GM21619 (cell line): ENCODE measurements around the gene SIN3B.
"Not testable (repeated sequence)": the region's sequence is repeated elsewhere in the genome, so short reads cannot be mapped to it uniquely, and the experiment has no call there.

Experiments
- ATAC-seq: cut with Tn5 transposase; IDR thresholded peaks from one replicate; pipeline ENCODE4 v1.9.1; 2021; ENCODE audit not compliant: unreplicated experiment

Gene SIN3B

DNA sequence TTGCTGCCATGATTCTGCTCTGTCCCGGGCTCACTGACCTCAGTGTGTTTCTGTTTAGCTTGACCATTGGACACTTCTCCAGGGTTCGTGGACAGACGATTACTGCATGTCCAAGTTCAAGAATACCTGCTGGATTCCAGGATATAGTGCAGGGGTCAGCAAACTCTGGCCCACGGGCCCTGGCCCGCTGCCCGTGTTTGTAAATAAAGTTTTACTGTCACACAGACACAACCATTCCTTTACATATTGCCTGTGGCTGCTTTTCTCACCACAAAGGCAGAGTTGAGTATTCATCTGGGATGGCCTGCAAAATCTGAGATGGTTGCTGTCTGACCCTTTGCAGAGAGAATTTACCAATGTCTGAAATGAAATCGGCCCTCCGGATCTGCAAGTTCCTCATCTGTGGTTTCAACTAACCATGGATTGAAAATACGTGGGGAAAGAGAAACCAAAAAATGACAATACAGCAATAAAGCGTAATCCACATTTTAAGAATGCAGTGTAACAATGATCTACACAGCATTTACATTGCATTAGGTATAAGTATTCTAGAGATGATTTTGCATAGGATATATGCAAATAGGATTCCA is 33.7 kb downstream of the SIN3B start:
- no peak for ATAC-seq

DNA sequence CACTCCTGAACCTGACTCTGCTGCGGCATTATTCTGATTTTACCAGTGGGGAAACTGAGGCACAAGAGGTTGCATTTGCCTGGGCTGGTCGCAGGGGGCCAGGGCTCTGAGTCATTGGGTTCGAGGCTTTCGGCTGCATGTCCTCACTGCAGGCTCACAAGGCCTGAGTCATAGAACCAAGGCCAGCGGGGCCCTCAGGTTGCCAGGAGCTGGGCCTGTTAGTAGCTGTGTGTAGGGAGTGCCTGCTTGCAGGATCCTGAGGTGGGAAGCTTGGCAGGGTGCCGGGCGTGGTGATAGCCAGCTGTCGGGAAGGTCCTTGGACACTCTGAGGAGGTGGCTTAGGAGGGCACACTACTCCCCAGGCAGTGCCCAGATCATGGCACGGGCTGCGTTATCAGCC is 38.0 kb downstream of the SIN3B start:
- ATAC-seq: no peak

DNA sequence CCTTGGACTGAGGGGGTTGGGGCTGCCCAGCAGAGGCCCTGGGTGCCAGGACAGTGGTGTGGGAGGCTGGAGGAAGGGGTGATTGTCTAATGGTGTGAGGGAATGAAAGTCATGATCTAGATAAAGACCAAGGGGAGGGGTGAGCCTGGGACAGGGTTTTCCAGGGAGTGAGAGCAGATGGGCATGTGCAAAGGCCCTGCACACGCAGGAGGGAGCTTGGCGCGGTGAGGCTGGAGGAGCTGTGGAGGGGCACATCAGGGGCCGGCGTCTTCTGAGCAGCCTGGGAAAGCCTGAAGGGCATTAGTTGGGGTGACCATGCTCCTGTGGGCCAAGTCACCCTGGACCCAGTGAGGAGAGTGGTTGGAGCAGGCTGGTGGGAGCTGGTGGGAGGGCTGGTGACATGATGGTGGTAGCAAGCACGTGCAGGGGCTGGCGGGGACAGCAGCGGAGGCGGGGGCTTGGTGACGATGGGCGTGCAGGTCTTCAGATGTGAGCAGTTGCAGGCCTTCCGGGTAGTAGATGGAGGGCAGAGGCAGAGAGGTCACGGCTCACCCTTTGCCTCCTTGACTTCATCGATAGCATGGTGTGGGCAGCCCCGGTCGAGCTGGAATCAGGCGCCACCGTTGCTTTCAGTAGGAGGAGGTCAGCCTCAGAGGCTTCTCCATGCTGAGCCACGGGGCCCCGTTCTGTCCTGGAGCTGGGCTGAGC is 39.4 kb downstream of the SIN3B start:
- ATAC-seq: no peak

DNA sequence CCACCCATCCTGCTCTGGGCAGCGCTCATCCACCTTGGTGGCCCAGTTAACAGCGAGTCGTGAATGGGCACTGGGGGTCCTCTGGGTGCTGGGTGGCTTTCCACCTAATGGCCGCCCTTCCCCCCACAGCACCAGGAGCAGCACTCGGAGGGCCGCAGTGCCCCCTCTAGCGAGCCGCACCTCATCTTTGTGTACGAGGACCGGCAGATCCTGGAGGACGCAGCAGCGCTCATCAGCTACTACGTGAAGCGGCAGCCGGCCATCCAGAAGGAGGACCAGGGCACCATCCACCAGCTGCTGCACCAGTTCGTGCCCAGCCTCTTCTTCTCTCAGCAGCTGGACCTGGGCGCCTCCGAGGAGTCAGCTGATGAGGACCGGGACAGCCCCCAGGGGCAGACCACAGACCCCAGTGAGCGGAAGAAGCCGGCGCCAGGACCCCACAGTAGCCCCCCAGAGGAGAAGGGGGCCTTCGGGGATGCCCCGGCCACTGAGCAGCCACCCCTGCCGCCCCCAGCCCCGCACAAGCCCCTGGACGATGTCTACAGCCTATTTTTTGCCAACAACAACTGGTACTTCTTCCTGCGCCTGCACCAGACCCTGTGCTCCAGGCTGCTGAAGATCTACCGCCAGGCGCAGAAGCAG is 40.3 kb downstream of the SIN3B start:
- ATAC-seq: no peak

DNA sequence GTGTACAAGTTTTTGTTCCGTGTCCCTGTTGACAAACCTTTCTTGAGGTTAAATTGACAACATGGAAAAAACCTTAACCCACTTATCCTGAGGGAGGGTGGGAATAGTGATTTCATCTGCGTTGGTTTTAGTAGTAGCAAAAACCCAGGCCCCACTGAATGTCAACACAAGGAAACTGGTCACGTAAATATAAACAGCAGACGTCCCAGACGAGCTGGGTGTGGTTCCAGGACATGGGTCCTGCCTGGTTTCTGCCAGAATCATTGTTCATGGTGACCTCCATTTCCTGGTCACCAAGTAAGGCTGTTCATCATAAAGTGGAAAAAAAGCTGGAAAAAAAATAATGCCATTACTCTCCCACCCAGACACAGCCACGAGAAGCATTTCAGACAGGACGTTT is 42.7 kb downstream of the SIN3B start:
- no peak for ATAC-seq

DNA sequence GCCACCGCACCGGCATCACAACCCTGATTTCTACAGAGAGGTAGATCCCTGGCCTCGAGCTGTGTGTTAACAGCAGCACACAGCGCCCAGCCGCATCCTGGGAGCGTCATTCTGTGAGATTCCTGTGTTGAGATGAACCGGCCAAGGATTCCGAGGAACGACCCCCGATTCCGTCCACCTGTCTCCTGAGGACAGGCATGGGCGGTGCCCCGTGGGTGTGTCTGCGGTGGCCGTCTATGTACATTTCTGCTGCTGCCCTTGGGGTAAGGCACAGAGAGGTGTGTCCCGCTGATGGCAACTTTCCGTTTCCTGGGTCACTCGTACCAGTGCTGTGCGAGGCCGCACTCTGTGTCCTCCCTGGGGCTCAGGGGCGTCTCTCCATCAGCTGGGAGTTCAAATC is 43.5 kb downstream of the SIN3B start:
- no peak for ATAC-seq

DNA sequence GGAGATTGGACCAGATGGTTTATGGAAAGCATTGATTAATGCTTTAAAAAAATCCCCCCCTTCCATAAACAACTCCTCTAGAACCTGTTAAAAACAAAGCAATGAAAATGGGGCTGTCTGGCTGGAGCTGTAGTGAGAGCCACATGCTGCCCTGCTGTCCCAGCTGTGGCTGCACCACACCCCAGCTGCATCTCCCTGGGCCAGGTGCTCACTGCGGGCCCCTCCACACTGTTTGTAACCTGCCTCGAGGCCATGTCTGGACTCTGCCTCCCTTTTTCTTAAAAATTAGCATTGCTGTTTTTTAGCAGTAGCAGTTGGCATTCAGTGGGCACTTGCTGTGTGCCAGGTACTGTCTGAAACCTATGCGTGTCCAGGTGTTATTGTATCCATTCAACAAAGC is 44.4 kb downstream of the SIN3B start:
- no peak for ATAC-seq

DNA sequence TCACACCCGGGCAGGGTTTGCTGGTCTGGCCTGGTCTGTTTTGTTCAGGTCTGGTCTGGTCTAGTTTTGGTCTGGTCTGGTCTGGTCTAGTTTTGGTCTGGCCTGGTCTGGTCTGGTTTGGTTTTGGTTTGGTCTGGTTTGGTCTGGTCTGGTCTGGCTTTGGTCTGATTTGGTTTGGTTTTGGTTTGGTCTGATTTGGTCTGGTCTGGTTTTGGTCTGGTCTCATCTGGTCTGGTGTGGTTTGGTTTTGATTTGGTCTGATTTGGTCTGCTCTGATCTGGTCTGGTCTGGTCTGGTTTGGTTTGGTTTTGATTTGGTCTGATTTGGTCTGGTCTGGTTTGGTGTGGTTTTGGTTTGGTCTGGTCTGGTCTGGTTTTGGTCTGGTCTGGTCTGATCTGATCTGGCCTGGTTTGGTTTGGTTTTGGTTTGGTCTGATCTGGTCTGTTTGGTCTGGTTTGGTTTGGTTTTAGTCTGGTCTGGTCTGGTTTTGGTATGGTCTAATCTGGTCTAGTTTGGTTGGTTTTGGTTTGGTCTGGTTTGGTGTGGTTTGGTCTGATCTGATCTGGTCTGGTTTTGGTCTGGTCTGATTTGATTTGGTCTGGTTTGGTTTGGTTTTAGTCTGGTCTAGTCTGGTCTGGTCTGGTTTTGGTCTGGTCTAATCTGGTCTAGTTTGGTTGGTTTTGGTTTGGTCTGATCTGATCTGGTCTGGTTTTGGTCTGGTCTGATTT is 45.2 kb downstream of the SIN3B start:
- no peak for ATAC-seq

DNA sequence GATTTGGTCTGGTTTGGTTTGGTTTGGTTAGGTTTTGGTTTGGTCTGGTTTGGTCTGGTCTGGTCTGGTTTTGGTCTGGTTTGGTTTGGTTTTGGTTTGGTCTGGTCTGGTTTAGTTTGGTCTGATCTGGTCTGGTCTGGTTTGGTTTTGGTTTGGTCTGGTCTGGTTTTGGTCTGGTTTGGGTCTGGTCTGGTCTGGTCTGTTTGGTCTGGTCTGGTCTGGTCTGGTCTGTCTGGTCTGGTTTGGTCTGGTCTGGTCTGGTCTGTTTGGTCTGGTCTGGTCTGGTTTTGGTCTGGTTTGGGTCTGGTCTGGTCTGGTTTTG is 45.7 kb downstream of the SIN3B start:
- not testable (repeated sequence) for ATAC-seq

DNA sequence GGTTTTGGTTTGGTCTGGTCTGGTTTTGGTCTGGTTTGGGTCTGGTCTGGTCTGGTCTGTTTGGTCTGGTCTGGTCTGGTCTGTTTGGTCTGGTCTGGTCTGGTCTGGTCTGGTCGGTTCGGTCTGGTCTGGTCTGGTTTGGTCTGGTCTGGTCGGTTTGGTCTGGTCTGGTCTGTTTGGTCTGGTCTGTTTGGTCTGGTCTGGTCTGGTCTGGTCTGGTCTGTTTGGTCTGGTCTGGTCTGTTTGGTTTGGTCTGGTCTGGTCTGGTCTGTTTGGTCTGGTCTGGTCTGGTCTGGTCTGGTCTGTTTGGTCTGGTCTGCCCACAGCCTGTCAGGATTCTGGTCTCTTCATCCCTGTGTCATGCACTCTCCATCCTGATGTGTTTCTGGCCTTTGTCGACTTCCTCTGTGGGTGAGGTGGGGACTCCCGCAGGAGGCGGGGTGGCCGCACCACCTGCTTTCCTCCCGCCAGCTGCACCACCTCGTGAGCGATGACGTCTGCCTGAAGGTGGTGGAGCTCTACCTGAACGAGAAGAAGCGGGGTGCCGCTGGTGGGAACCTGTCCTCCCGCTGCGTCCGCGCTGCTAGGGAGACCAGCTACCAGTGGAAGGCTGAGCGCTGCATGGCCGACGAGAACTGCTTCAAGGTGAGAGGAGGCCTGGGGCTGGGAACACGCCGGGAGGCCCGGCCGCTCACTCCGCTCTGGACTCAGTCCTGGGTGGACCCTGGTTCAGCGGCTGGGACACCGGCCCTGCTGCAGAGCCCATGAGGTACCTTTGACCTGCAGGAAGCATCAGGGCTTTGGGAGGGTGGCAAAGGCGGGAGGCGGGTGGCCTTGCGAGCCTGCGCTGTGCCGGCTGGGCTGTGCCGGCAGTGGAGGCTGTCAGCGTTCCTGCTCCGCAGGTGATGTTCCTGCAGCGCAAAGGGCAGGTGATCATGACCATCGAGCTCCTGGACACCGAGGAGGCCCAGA is 46.7 kb downstream of the SIN3B start:
- ATAC-seq: no peak

DNA sequence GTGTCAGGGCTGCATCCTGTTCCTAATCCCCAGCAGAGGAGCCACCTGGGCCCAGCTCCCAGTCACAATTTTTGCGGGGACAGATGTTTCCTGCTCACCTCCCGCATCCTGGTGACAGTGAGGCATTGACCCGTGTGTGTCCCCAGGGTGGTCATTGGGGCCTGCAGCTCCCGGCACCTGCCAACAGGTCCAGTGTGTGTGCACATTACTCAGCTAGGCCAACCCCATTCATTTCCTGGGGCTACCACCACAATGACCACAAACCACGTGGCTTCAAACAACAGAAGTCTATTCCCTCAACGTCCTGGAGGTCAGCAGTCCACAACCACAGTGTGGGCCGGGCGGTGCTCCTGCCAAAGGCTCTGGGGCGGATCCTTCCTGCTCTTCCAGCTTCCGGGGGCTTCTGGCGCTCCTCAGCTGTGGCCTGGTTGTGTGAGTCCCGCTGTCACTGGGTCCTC is 47.7 kb downstream of the SIN3B start:
- no peak for ATAC-seq

DNA sequence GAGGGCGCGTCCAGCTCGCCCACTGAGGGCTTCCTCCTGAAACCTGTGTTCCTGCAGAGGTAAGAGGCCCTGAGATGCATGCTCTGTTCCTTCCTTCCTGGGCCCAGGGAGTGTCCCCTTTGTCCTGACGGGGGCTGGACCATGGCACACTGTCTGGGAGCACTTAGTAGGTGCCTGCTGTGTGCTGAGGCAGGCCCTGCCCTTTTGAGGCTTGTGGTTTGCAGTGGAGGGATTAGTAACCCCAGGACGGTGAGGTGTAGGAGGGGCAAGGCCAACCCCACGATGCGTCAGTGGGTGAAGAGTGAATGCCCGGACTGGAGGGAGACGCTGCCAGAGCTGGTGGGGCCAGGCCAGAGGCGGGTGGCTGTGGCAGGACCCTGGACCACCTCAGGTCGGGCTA is 48.4 kb downstream of the SIN3B start:
- ATAC-seq: no peak

DNA sequence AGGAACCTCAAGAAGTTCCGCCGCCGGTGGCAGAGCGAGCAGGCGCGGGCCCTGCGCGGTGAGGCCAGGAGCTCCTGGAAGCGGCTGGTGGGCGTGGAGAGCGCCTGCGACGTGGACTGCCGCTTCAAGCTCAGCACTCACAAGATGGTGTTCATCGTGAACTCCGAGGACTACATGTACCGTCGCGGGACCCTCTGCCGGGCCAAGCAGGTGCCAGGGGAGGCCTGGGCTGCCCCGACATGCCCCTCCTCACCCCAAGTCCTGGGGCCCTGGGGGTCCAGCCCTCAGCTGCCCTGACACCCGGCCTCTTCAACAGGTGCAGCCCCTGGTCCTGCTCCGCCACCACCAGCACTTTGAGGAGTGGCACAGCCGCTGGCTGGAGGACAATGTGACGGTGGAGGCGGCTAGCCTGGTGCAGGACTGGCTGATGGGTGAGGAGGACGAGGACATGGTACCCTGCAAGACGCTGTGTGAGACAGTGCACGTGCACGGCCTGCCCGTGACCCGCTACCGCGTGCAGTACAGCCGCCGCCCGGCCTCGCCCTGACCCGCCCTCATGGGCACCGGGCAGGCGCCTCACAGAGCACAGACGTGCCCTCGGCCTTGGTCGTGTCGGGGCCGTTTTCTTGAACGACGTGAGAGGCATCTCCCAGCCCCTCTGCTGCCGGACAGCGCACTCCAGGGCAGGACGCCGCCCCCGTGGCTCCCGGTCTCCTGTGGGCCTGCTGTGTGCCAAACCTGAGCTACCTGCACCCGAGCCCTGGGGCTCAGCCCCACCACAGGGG is 49.2 kb downstream of the SIN3B start:
- no peak for ATAC-seq

DNA sequence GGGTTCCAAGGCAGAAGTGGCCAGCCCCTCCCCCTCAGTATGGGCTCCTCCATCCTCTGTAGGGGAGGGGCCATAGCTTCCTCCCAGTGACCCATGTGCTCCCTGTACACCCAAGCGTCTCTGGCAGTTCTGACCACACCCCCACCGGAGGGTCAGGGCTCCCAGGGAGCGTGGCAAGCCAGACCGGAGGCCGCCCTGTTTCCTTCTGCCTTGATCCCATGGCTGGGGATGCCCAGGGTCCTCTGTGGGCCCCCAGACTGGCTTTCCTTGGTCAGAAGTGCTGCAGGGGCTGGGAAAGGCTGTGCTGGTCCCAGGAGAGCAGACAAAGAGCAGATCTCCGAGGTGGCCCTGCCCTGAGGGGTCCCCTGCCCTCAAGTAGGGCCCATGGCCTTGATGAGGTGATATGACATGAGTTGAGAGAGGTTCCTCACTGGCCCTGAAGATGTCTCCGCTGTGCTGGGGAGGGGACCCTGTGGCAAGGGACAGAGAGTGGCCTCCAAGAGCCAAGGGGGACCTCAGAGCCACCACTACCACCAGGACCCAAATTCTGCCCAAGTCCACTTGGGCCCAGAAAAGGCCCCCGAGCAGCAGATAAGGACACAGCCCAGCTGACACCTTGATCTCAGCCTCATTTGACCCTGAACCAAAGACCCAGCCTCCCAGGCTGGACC is 51.8 kb downstream of the SIN3B start:
- no peak for ATAC-seq

DNA sequence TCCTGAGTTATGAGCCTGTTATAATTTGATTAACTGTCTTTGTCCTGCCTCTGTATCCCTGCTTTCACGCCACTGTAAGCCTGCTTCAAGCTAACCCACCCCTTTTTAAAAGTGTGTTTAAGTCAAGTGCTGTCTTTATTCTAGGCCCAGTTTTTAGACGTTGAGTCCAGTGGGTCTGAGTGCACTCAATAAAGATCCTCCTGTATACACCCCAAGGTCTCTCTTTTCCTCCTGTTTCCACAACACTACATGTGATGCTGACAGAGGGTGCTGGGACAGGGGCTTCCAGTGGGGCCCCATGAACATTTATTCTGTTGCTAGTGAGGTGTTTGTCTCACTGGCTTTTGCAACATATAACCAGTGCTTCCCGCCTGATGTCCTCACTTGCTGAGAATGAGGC is 52.9 kb downstream of the SIN3B start:
- no peak for ATAC-seq

DNA sequence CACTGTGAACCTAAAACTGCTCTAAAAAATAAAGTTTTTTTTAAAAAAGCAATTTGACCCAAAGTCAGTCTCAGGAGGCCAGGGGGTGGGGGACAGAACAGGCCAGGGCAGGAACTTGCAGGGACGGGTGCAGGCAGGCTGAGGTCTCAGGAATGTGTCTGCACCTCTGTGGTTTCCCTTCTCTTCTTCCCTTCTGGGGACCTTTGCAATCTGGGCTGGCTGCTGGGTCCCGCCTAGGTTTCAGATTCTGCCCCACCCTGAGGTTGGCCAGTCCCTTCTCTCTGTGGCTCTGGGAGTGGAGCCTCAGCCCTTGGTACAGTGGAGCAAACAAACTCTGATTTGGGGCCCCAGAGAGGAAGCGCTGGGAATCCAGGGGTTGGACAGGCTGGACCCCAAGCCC is 54.3 kb downstream of the SIN3B start:
- no peak for ATAC-seq

DNA sequence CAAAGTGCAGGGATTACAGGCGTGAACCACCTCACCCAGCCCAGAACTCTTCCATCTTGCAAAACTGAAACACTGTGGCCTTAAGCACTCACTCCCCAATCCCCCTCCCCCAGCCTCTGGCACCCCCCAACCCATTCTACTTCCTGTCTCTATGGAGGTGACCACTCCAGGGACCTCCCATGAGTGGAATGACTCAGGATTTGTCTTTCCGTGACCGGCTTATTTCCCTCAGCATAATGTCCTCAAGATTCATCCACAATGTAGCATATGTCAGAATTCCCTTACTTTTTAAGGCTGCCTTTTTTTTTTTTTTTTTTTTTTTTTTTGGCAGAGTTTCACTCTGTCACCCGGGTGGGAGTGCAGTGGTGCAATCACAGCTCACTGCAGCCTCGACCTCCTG is 56.0 kb downstream of the SIN3B start:
- no peak for ATAC-seq

DNA sequence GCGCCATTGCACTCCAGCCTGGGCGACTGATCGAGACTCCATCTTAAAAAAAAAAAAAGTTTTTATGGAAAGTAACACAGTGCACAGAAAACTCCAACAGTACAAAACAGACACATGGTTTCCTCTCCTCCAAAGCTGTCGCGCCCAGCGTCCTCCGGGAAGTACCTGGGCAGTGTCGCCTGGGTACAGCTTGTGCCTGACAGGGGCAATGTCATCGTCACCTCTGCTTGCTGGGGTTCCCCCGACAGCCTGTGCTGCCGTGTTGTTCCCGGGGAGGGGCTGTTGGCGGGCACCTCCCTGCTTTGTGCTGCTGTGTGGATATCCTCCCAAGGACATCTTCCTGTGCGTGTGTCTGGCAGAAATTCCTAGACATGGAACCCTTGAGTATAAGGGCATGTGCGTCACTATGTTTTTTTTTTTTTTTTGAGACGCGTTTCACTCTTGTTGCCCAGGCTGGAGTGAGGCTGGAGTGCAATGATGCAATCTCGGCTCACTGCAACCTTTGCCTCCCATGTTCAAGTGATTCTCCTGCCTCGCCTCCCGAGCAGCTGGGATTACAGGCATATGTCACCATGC is 57.2 kb downstream of the SIN3B start:
- ATAC-seq: no peak
